K562 (cell line): ENCODE measurements around the gene LYPD5. TPM values are rescaled to one million over a fixed set of nuclear protein-coding genes. Genes with fewer than 3 reads are reported as not detected.

Source experiments
- CBFA2T2 ChIP-seq: fragments of 450-650 bp; conservative IDR thresholded peaks from 2 replicates; pipeline ENCODE4 v1.6.1; 2017; ENCODE audit warnings: mild to moderate bottlenecking
- GMEB1 ChIP-seq: fragments of 250-450 bp; sonication (Bioruptor Pico); IDR thresholded peaks from 2 replicates; pipeline ENCODE4 v1.4.0; 2020; ENCODE audit warnings: mild to moderate bottlenecking
- HMBOX1 ChIP-seq: sonication (generic); IDR thresholded peaks from 2 replicates; pipeline ENCODE4 v1.6.1; 2016
- KLF16 ChIP-seq: IDR thresholded peaks from 2 replicates; pipeline ENCODE4 v1.6.1; 2016; ENCODE audit warnings: antibody characterized with exemption
- PKNOX1 ChIP-seq: fragments of 450-650 bp; IDR thresholded peaks from 2 replicates; pipeline ENCODE4 v1.6.1; 2016
- PTBP1 ChIP-seq: fragments of 200-400 bp; formaldehyde crosslinking; IDR thresholded peaks from 2 replicates; pipeline ENCODE4 v1.6.1; 2017; ENCODE audit warnings: low read depth, low read length
- RB1 ChIP-seq: fragments of 450-650 bp; IDR thresholded peaks from 2 replicates; pipeline ENCODE4 v1.6.1; 2017; ENCODE audit warnings: low read depth, mild to moderate bottlenecking
- RBM25 ChIP-seq: fragments of 200-400 bp; formaldehyde crosslinking; IDR thresholded peaks from 2 replicates; pipeline ENCODE4 v1.6.1; 2018; ENCODE audit warnings: low read length, low read depth, moderate library complexity; ENCODE audit not compliant: severe bottlenecking
- SMAD1 ChIP-seq: fragments of 150-350 bp; IDR thresholded peaks from 2 replicates; pipeline ENCODE4 v1.6.1; 2014; ENCODE audit warnings: low read length, low read depth; ENCODE audit not compliant: partially characterized antibody
- TBL1XR1 ChIP-seq, 2 experiments: IDR thresholded peaks; 2 replicates each; pipeline ENCODE4 v1.6.1; 2012; ENCODE audit warnings: improper control_type of control experiment in 2 of 2, low read length in 2 of 2, mild to moderate bottlenecking in 1 of 2
- ZNF175 ChIP-seq: fragments of 200-800 bp; sonication (Bioruptor generic); IDR thresholded peaks from 2 replicates; pipeline ENCODE4 v1.6.1; 2016; ENCODE audit warnings: low read depth, mild to moderate bottlenecking, missing genetic modification characterization, missing compliant biosample characterization
- ZNF3 ChIP-seq: fragments of 250-450 bp; sonication (Bioruptor Pico); IDR thresholded peaks from 2 replicates; pipeline ENCODE4 v1.5.0; 2021; ENCODE audit warnings: mild to moderate bottlenecking, moderate library complexity
- polyA plus RNA-seq, 8 experiments: library from polyadenylated mRNA; depleted of rRNA in 4 of 8; stranded (reverse) in 5 of 8; unstranded in 3 of 8; fragments of >200 nt; fragmentation: Nextera tagmentation in 2 of 8; fragmentation: Illumina TruSeq in 1 of 8; extraction: Ambion mirVana in 2 of 8; extraction: Trizol in 1 of 8; gene quantifications; 2 replicates each; pipeline versions ENCODE4 v1.2.1 to v1.2.3, GENCODE V29; 2011 to 2014; ENCODE audit warnings: inconsistent platforms in 1 of 8, missing spikeins in 1 of 8
- total RNA-seq, 7 experiments: library from RNA; depleted of rRNA in 6 of 7; stranded (reverse); fragments of >200 nt in 6 of 7; fragmentation: Illumina TruSeq in 2 of 7; extraction: Trizol in 2 of 7; gene quantifications; 2 replicates each; pipeline versions ENCODE4 v1.2.1 to v1.2.3, GENCODE V29; 2011 to 2021; ENCODE audit warnings: low replicate concordance in 1 of 7
- TF ChIP-seq, protein P1 (sequence below): sonication (generic); formaldehyde crosslinking; IDR thresholded peaks from 2 replicates; pipeline ENCODE4 v1.8.1; 2023; ENCODE audit warnings: mild to moderate bottlenecking, missing genetic modification reagents, moderate library complexity
- TF ChIP-seq, protein P2 (sequence below): fragments of 250-450 bp; sonication (Bioruptor Pico); IDR thresholded peaks from 2 replicates; pipeline ENCODE4 v1.5.0; 2021

The LYPD5 gene
- total and polyA plus RNA-seq, 9 of the 15 experiments (the other 6 are each of a cell fraction or from before 2014, with no cell fraction given): 0.03 to 0.22 (median 0.10) TPM; not detected in 3

DNA sequence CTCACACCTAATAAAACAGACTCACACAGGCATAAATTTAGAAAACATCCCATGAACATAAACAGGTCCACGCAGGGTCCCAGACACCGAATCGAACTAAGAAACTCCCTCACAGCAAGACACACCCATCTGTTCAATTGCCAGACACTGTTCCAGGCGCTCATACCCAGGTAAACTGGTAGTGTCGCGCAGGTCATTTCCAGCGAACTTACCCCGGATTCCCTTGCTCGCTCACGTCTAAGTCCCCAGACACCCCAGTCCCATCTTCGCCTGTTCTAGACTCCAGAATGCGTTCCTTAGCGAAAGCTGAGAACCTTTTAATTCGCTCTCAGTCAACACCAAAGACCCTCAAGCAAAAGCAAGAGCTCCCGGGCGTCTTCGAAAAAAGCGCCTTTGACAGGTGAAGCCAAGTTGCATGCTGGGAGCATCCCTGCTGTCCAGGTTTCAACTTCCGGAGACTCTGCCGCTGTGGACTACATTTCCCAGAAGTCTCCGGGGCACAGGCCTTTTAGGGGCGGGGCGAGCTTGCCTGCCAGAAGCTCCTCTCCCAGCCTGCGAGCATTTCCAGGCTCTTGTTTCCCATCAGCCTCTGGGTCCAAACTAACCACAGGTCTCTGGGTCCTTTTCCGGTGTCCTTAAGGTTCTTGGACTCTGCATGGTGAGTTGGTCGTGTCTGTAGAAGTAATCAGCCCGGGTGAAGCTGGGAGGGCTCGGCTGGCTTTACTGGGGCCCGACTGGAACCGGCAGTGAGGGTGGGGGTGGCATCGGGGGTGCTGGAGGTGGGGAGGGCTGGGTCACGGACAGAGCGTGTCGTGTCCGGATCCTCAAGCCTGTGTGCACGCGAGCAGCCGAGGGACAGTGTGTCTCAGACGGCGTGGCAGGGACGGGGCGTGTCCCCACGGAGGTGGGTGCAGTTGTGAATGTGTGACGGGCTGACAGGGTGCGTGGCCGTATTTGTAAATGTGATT, 24.8 kb upstream of the LYPD5 start, which contains the start of gene ZNF283 (continued):
- TF ChIP-seq HMBOX1 (no peak), CBFA2T2 (no peak), RBM25 (no peak), TBL1XR1 (IDR thresholded peaks at IDR 0.05; ENCODE audit: low read length in 2 of 2) (0 out of 4 replicates have a peak, but pooled peaks of 1 of the 2 experiments have one; percentile 36), PTBP1 (no peak), ZNF3 (CRISPR knock-in tag) (no peak), GMEB1 (CRISPR knock-in tag) (no peak), ZNF175 (CRISPR knock-in tag) (peak; percentile 47), PKNOX1 (no peak; the same call in 1 of the 2 replicates), KLF16 (no peak), RB1 (no peak), SMAD1 (peak; percentile 25)
- TF ChIP-seq, protein P1, sequence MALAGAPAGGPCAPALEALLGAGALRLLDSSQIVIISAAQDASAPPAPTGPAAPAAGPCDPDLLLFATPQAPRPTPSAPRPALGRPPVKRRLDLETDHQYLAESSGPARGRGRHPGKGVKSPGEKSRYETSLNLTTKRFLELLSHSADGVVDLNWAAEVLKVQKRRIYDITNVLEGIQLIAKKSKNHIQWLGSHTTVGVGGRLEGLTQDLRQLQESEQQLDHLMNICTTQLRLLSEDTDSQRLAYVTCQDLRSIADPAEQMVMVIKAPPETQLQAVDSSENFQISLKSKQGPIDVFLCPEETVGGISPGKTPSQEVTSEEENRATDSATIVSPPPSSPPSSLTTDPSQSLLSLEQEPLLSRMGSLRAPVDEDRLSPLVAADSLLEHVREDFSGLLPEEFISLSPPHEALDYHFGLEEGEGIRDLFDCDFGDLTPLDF (CRISPR knock-in tag): no peak
- TF ChIP-seq, protein P2, sequence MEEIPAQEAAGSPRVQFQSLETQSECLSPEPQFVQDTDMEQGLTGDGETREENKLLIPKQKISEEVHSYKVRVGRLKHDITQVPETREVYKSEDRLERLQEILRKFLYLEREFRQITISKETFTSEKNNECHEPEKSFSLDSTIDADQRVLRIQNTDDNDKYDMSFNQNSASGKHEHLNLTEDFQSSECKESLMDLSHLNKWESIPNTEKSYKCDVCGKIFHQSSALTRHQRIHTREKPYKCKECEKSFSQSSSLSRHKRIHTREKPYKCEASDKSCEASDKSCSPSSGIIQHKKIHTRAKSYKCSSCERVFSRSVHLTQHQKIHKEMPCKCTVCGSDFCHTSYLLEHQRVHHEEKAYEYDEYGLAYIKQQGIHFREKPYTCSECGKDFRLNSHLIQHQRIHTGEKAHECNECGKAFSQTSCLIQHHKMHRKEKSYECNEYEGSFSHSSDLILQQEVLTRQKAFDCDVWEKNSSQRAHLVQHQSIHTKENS (CRISPR knock-in tag): no peak
